ENCODE data around the gene CACNA1H.

DNA sequence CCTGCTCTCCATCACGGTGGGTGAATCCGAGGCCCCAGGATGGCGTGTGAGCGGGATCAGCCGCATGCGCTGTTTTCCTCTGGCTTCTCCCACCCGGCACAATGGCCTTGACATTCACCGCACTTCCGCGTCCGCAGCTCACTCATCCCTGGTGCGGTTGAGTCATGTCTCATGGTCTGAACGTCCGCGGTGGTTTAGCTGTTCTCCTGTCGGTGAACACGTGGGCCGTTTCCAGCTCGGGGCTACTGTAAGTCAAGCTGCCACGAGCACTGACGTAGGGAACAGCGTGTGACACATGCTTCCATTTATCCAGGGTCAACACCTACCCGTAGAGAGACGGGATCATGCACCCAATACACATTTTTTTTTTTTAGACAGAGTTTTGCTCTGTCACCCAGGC is 15.3 kb upstream of the CACNA1H start:
- TF ChIP-seq, protein P1, sequence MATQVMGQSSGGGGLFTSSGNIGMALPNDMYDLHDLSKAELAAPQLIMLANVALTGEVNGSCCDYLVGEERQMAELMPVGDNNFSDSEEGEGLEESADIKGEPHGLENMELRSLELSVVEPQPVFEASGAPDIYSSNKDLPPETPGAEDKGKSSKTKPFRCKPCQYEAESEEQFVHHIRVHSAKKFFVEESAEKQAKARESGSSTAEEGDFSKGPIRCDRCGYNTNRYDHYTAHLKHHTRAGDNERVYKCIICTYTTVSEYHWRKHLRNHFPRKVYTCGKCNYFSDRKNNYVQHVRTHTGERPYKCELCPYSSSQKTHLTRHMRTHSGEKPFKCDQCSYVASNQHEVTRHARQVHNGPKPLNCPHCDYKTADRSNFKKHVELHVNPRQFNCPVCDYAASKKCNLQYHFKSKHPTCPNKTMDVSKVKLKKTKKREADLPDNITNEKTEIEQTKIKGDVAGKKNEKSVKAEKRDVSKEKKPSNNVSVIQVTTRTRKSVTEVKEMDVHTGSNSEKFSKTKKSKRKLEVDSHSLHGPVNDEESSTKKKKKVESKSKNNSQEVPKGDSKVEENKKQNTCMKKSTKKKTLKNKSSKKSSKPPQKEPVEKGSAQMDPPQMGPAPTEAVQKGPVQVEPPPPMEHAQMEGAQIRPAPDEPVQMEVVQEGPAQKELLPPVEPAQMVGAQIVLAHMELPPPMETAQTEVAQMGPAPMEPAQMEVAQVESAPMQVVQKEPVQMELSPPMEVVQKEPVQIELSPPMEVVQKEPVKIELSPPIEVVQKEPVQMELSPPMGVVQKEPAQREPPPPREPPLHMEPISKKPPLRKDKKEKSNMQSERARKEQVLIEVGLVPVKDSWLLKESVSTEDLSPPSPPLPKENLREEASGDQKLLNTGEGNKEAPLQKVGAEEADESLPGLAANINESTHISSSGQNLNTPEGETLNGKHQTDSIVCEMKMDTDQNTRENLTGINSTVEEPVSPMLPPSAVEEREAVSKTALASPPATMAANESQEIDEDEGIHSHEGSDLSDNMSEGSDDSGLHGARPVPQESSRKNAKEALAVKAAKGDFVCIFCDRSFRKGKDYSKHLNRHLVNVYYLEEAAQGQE (IDR thresholded peaks at IDR 0.05; ENCODE audit: low read depth), result no peak
- TF ChIP-seq JUND (IDR thresholded peaks at IDR 0.05) (no peak), CTCF (IDR thresholded peaks at IDR 0.05 in 2 of 3, conservative IDR thresholded peaks at IDR 0.05 in 1 of 3; ENCODE audit: borderline replicate concordance in 1 of 3, insufficient read depth in 1 of 3, low read depth in 2 of 3, low read length in 2 of 3) (no peak), TCF7L2 (IDR thresholded peaks at IDR 0.05; ENCODE audit: borderline replicate concordance, extremely low read depth, insufficient read depth, insufficient read length) (peak; percentile 47), POLR2AphosphoS5 (IDR thresholded peaks at IDR 0.05; ENCODE audit: low read depth, low read length) (no peak), POLR2A (IDR thresholded peaks at IDR 0.05; ENCODE audit: borderline replicate concordance, extremely low read depth, insufficient read depth, insufficient read length) (peak; percentile 32), CEBPB (IDR thresholded peaks at IDR 0.05; ENCODE audit: low read depth) (no peak), ZFX (IDR thresholded peaks at IDR 0.05) (no peak)
